ENCODE data around the gene PRKAR2A.
"Not testable (repeated sequence)": the region's sequence is repeated elsewhere in the genome, so short reads cannot be mapped to it uniquely, and the experiment has no call there.

- TF ChIP-seq CTCF, POLR2A (IDR thresholded peaks at IDR 0.05): not testable (repeated sequence)
Observed at GRCh38 chr3:48829525-48829924, 18.1 kb downstream of the PRKAR2A start.
